Putamen (tissue), 1 donor: ENCODE measurements around the gene CD300LD.

Experiments
- DNase-seq: peaks from one replicate; pipeline ENCODE4 v3.0.0-alpha.2; 2016; ENCODE audit warnings: low spot score

The CD300LD gene

DNA sequence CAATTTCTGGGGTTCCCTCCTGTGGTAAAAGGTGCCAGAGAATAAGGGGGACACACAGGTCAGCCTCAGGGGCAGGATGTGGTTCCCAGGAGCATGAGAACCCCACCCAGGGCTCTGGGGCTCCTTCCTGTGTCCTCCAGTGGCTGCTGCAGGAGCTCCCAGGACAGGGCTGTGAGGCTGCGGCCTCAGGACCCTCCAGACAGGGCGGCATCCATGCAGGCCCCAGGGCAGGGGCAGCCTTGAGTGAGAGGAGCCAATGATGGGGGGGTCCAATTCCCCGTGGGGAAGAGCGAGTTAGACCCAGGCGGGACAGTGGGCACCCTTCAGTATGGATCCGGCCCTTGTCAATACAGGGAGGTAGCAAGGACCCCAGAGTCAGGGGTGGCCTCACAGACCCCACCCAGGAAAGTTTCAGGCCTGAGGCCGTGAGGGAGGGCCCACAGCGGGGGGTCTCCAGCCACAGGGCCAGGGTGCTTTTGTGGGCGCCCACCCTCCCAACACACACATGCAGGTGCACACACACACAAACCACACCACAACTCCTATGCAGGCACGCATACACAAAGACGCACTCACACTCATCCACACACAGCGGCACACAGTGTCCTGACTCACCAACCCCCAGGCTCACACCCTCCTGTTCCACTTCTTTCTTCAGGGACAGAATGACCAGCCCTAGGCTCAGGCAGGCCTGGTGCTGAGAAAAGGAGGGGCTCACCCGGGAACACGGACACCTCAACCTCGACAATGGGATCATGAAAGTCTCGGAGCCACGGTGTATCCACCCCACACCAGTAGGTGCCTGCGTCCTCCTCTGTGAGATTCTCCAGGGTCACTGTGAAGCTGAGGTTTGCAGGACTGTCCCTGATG lies 48.0 kb downstream of the CD300LD start:
- no peak for DNase-seq

GRCh38 chr17:74543406-74543805 lies 48.7 kb downstream of the CD300LD start:
- DNase-seq, result no peak

DNA sequence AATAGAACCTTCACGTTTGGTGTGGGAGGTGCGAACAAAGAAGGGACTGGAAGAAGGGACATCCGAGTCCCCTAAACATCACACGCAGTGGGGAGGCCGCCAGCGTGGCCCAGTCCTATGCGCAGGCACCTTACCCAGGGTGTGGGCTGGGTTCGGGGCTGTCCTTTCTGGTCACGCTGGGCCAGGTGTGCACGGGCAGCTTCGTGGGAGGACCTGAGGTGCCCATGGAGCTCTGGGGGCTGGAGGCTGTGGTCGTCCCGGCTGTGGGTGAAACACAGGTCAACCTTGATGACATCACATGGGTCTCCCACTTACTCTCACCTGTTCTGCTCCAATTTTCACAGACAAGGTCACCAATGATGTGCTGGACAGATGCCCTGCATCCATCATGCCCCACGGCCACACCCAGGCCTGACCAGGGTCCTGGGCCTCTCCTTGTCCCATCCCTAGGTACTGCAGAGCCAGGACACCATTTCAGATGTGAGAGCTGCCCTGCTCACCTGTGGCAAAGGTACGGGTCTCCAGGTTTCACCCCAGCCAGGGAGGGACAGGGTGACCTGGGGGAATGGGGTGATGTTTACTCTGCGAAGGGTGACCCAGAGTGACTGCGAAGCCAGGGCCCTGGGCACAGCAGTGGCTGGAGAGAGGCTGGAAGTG lies 49.2 kb downstream of the CD300LD start:
- no peak for DNase-seq

GRCh38 chr17:74542166-74542565 lies 49.9 kb downstream of the CD300LD start:
- no peak for DNase-seq

GRCh38 chr17:74541176-74542111 lies 50.6 kb downstream of the CD300LD start:
- DNase-seq, result no peak

- no peak for DNase-seq
These were observed 52.7 kb downstream of the CD300LD start for GRCh38 chr17:74539281-74539820.

GRCh38 chr17:74536890-74537289 lies 55.2 kb downstream of the CD300LD start:
- DNase-seq, result no peak

DNA sequence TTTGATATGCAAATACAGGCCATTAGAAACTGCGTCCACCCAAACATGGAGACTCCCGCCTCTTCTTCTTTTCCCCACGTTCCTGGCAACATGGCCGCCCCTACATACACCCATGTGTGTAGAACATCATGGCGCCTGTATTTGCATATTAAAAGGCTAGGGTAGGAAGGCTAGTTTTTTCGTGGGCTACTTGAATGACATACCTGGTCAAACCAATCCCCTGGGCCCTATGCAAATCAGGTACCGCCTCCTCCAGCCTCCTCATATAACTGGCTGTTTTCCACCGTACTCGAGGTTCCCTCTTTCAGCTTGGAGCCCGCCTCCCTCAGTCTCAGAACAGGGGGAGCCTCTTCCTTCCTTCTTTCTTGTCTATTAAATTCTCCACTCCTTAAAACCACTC lies 60.0 kb downstream of the CD300LD start:
- peak; percentile 41 for DNase-seq

DNA sequence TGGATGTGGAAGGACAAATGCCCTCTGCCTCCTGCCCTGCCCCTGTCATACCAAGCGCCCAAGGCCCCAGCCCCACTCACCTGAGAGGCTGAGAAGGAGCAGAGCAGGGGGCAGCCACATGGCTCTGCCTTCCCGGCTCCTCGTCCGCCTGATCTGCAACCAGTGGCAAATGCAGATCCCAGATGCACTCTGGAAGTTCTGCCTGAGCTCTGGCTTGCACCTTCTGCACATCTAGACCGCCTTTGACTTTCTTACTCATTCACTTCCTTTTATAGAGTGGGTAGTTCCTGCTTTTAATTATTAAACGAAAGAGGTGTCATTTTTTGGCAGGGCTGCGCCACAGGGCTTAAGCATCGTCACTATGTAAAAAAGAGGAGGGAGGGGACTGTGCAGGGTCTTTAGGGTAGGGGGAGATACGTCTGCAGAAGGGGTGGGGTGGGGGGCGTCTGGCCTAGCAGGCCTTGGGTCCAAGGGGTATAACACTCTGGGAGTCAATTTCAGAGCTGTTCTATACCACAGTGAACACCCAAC lies 60.8 kb downstream of the CD300LD start, which contains the start of gene CD300LB:
Gene CD300LB (minus strand): TSS at position 245 of the 531 bp plus-strand sequence. CDS start 125 bp downstream, at position 120.
- no peak for DNase-seq

- no peak for DNase-seq
These were observed 61.3 kb downstream of the CD300LD start for GRCh38 chr17:74530831-74531150.
